GM23338 (cell line): ENCODE results near the gene CYB5A. TPM values are rescaled to one million over a fixed set of nuclear protein-coding genes. Genes with fewer than 3 reads are reported as not detected.

Source experiments
- ATAC-seq: fragments of 200-7000 bp; cut with Tn5 transposase; 3 replicates; pipeline ENCODE4 v1.9.1; 2020
- DNase-seq: peaks from one replicate; pipeline ENCODE4 v3.0.0-alpha.2; 2015; ENCODE audit warnings: low spot score
- H2AFZ ChIP-seq: fragments of 200-600 bp; sonication (generic); 2 replicates; pipeline ENCODE4 v1.8.0; 2016; ENCODE audit warnings: antibody characterized with exemption, mild to moderate bottlenecking, moderate library complexity
- H3F3A ChIP-seq: fragments of 200-600 bp; sonication (generic); replicated peaks from 2 replicates; pipeline ENCODE4 v1.8.0; 2017; ENCODE audit warnings: antibody characterized with exemption, mixed run types, low read depth
- H3K27ac ChIP-seq: fragments of 200-600 bp; sonication (generic); 2 replicates; pipeline ENCODE4 v1.6.1; 2016; ENCODE audit warnings: low read depth
- H3K27me3 ChIP-seq: fragments of 200-600 bp; sonication (generic); 2 replicates; pipeline ENCODE4 v1.8.0; 2016; ENCODE audit warnings: mild to moderate bottlenecking, mixed run types, moderate library complexity; ENCODE audit not compliant: insufficient read depth
- H3K36me3 ChIP-seq: fragments of 200-600 bp; sonication (generic); 2 replicates; pipeline ENCODE4 v1.8.0; 2016; ENCODE audit warnings: mild to moderate bottlenecking; ENCODE audit not compliant: insufficient read depth
- H3K4me1 ChIP-seq: fragments of 200-600 bp; sonication (generic); 2 replicates; pipeline ENCODE4 v1.8.0; 2016; ENCODE audit warnings: mild to moderate bottlenecking, moderate library complexity; ENCODE audit not compliant: insufficient read depth
- H3K4me2 ChIP-seq: fragments of 200-600 bp; sonication (generic); 2 replicates; pipeline ENCODE4 v1.7.1; 2017; ENCODE audit warnings: mixed run types
- H3K4me3 ChIP-seq: fragments of 200-600 bp; sonication (generic); 2 replicates; pipeline ENCODE4 v1.6.1; 2016; ENCODE audit warnings: mixed run types
- H3K79me2 ChIP-seq: fragments of 200-600 bp; sonication (generic); replicated peaks from 2 replicates; pipeline ENCODE4 v1.8.0; 2017; ENCODE audit warnings: mild to moderate bottlenecking; ENCODE audit not compliant: insufficient read depth
- H3K9me2 ChIP-seq: fragments of 200-600 bp; sonication (generic); 2 replicates; pipeline ENCODE4 v1.8.0; 2017; ENCODE audit not compliant: insufficient read depth
- H4K20me1 ChIP-seq: fragments of 200-600 bp; sonication (generic); replicated peaks from 2 replicates; pipeline ENCODE4 v1.8.0; 2017; ENCODE audit warnings: mild to moderate bottlenecking; ENCODE audit not compliant: insufficient read depth
- H3K27ac Mint-ChIP-seq: 2 replicates; pipeline ENCODE4 v1.8.0; 2020; ENCODE audit warnings: inconsistent platforms, mild to moderate bottlenecking, moderate library complexity, mixed read lengths
- H3K27me3 Mint-ChIP-seq: 3 replicates; pipeline ENCODE4 v1.8.0; 2022; ENCODE audit warnings: low read depth, mild to moderate bottlenecking, moderate library complexity, mixed read lengths, inconsistent platforms; ENCODE audit not compliant: insufficient read depth, poor library complexity
- H3K36me3 Mint-ChIP-seq: 3 replicates; pipeline ENCODE4 v1.8.0; 2021; ENCODE audit warnings: low read depth, mild to moderate bottlenecking, inconsistent platforms, moderate library complexity, mixed read lengths
- H3K4me1 Mint-ChIP-seq: 3 replicates; pipeline ENCODE4 v1.8.0; 2020; ENCODE audit warnings: mild to moderate bottlenecking, inconsistent platforms, mixed read lengths
- H3K4me3 Mint-ChIP-seq: 3 replicates; pipeline ENCODE4 v1.8.0; 2021; ENCODE audit warnings: moderate library complexity, mild to moderate bottlenecking, inconsistent platforms, mixed read lengths
- H3K9me3 Mint-ChIP-seq: 3 replicates; pipeline ENCODE4 v1.8.0; 2020; ENCODE audit warnings: moderate library complexity, mild to moderate bottlenecking, inconsistent platforms, mixed read lengths
- CTCF ChIP-seq, 2 experiments: fragments of 200-600 bp in 1 of 2; sonication (generic) in 1 of 2; conservative IDR thresholded peaks; 2 replicates each; pipeline versions ENCODE4 v1.5.1 to v1.6.1; 2016 to 2017; ENCODE audit warnings: antibody characterized with exemption in 2 of 2, low read depth in 2 of 2, mild to moderate bottlenecking in 2 of 2, moderate library complexity in 1 of 2
- ETS1 ChIP-seq: IDR thresholded peaks from 2 replicates; pipeline ENCODE4 v1.6.1; 2016; ENCODE audit warnings: antibody characterized with exemption
- JUNB ChIP-seq: IDR thresholded peaks from one replicate; pipeline ENCODE4 v1.6.1; 2016; ENCODE audit warnings: antibody characterized with exemption; ENCODE audit not compliant: unreplicated experiment
- NANOG ChIP-seq: IDR thresholded peaks from 2 replicates; pipeline ENCODE4 v1.6.1; 2016; ENCODE audit warnings: antibody characterized with exemption, borderline replicate concordance
- ZNF462 ChIP-seq: fragments of 250-450 bp; sonication (Bioruptor Pico); IDR thresholded peaks from 2 replicates; pipeline ENCODE4 v1.5.0; 2020; ENCODE audit warnings: mild to moderate bottlenecking, moderate library complexity
- polyA plus RNA-seq: library from polyadenylated mRNA; unstranded; fragments of >200 nt; fragmentation: Nextera tagmentation; extraction: Ambion mirVana; gene quantifications from 2 replicates; pipeline ENCODE4 v1.2.1, GENCODE V29; 2016
- total RNA-seq: library from RNA; depleted of rRNA; stranded (reverse); fragments of >200 nt; shearing (Covaris generic); gene quantifications from 2 replicates; pipeline ENCODE4 v1.2.3, GENCODE V29; 2014

CYB5A gene
- total and polyA plus RNA-seq, 2 experiments from 2014 or later = 136 to 283 TPM

GRCh38 chr18:74226156-74226555 is 65.6 kb downstream of the CYB5A start (continued):
- no peak for TF ChIP-seq ZNF462
- no peak for TF ChIP-seq NANOG

GRCh38 chr18:74225193-74225840 is 66.4 kb downstream of the CYB5A start:
- no peaks in the 10 kb centered on the region for H3K9me2 ChIP-seq
- DNase-seq (no peak), ATAC-seq (no peak)
- H3K79me2 ChIP-seq = no peaks in the 10 kb centered on the region
- no peaks in the 10 kb centered on the region for H3K4me1 ChIP-seq
- no peaks in the 10 kb centered on the region for H3F3A ChIP-seq
- peaks cover 2% of the 10 kb centered on the region for H3K27me3 Mint-ChIP-seq
- H3K36me3 ChIP-seq = no peaks in the 10 kb centered on the region
- H3K4me3 Mint-ChIP-seq = no peak overlapping the region
- H3K27ac ChIP-seq = no peak overlapping the region
- no peak overlapping the region for H2AFZ ChIP-seq
- H3K9me3 Mint-ChIP-seq = no peaks in the 10 kb centered on the region; the same call in 2 of the 3 replicates
- no peaks in the 10 kb centered on the region for H4K20me1 ChIP-seq
- no peaks in the 10 kb centered on the region for H3K36me3 Mint-ChIP-seq
- H3K27me3 ChIP-seq = no peaks in the 10 kb centered on the region
- H3K4me1 Mint-ChIP-seq = no peaks in the 10 kb centered on the region
- no peak overlapping the region for H3K4me2 ChIP-seq
- H3K27ac Mint-ChIP-seq = no peak overlapping the region
- H3K4me3 ChIP-seq = no peak overlapping the region
- no peak for TF ChIP-seq NANOG
- TF ChIP-seq ETS1 = no peak
- TF ChIP-seq ZNF462 = no peak
- TF ChIP-seq CTCF (conservative IDR thresholded peaks at IDR 0.05; ENCODE audit: low read depth in 2 of 2) = no peak
- TF ChIP-seq JUNB = no peak
